OCI-LY7 (cell line): ENCODE data around the gene DLAT.

Source experiments
- CTCF ChIP-seq: fragments of 200-600 bp; sonication (generic); conservative IDR thresholded peaks from 2 replicates; pipeline ENCODE4 v1.5.1; 2014; ENCODE audit warnings: mild to moderate bottlenecking, antibody characterized with exemption, low read length, moderate library complexity, mixed read lengths
- EZH2phosphoT487 ChIP-seq: fragments of 200-600 bp; sonication (generic); IDR thresholded peaks from 2 replicates; pipeline ENCODE4 v1.6.1; 2018; ENCODE audit warnings: low read depth, borderline replicate concordance, mild to moderate bottlenecking, mixed run types, antibody characterized with exemption, low read length, moderate library complexity, mixed read lengths

- TF ChIP-seq CTCF = no peak
- TF ChIP-seq EZH2phosphoT487 = no peak
These were observed 22.6 kb upstream of the DLAT start for GRCh38 chr11:112002491-112003216.
